Left renal pelvis (tissue), 4 donors: ENCODE results near the gene ICE1. TPM values are rescaled to one million over a fixed set of nuclear protein-coding genes. Genes with fewer than 3 reads are reported as not detected.
"Not testable (repeated sequence)": the region's sequence is repeated elsewhere in the genome, so short reads cannot be mapped to it uniquely, and the experiment has no call there.

Experiments used
- DNase-seq, 4 donors: peaks; one replicate each; pipeline ENCODE4 v3.0.0-alpha.2; 2013; ENCODE audit warnings: low read depth in 4 of 4, low spot score in 3 of 4
- polyA plus RNA-seq, 4 donors: library from polyadenylated mRNA; unstranded; fragments of 120-200 nt; gene quantifications; one replicate each; pipeline ENCODE4 v1.2.1, GENCODE V29; 2013; ENCODE audit not compliant: insufficient read length in 4 of 4

Gene ICE1
- polyA plus RNA-seq, 4 donors: 32.3 to 40.7 (median 35.5) TPM

DNA sequence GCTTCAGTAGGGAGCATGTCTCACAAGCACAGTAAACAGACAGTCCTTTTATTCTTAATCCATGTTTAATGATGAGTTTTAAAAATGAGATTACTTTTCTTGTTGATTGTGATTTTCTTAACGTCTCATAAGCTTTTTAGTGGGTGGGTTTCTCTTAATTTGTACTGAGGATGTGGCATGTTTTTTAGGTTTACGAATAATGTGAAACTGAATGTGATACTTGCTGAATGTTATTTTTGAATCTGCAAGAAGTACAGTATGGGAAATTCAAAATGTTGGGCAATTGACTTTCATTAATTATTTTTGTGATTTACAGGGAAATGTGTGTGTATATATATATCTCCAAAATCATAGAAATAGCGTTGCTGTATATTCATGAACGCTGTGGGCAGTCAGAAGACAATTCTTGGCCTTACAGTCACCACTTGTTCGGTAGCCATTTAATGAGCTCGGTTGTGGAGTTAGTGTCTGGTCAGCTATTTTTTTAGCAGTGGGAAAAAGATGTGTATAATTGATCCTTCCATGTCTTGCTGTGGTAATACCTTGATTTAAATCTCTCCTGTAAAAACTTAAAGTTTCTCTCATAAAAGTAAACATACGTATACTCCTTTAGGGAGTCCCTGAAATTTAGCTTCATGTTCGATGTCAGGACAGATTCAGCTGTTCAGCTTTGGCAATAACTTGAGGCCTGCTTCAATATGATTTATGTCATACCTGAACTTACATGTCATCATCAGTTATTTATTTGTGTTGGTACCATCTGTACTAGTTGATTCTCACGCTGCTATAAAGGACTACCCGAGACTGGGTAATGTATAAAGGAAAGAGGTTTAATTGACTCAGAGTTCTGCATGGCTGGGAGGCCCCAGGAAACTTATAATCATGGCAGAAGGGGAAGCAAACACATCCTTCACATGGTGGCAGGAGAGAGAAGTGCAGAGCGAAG lies 15.0 kb downstream of the ICE1 start:
- no peak for DNase-seq

DNA sequence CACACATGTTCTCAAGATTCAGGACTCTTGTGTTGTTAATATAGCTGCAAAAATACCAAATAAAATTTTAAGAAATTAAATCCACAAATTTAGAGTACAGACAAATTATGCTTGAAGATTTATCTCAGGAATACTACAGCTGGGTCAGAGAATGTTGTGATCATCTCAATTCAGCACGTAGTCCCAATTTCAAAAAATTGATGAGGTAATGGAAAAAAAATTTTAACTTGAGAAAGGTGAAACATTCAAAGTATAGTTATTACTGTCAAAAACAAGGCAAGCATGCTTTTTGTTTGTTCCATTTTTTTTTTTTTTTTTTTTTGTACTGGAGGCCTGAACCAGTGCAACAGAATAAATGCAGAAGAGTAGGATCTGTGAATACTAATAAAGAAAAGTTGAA lies 29.4 kb downstream of the ICE1 start:
- DNase-seq: no peak

DNA sequence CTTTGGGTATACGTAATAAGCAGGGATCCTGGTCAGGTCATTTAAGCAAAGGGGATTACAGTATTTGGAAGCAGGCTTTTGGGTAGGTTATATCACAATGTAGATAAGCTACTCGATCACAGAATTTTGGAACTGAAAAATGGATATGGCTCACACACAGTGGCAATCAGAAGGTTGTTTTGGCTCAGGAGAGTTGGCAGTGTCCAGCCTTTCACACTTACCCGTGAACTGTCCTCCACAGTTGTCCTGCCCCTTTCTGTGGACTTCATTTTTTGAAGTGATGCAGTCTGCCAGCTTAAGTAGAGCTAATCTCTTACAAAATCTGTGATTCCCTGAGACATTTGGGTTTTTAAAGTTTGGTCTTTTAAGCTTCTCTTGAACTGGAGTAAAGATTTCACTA lies 30.7 kb downstream of the ICE1 start:
- no peak for DNase-seq

DNA sequence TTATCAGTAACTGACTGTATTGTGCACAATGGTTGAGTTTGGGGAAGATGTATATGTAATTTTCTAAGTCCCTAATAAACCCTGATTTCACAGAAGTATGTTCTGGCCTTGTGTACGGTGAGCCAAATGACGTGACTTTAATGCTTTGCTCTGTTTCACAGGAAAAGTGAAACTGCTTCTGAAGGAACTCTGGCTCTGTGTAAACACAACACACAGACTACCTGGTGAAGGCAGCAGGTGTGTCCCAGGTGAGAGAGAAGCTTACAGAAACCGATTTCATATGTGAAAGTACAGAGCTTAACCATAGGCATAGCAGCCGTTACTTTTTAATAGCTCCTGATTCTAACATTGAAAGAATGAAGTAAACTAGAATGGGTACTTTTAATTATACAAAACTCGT lies 31.9 kb downstream of the ICE1 start:
- DNase-seq: no peak

DNA sequence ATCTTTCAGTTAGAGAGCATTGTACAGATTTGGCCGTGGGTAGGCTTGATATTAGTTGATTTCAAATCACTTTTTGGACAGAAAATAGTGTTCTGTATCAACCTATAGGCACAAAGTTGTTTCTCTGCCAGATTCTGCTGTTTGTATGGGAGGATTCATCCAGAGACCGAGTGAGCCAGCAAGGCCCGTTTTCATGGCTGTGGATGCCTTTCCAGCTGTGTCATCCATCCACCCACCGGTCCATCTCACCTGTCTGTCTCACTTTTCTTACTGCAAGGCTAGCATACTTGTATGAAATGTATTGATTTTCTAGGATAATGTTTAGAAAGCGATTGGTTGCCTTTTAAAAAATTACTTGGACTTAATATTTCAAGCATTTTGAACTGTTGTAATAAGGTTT lies 34.4 kb downstream of the ICE1 start:
- DNase-seq: no peak

DNA sequence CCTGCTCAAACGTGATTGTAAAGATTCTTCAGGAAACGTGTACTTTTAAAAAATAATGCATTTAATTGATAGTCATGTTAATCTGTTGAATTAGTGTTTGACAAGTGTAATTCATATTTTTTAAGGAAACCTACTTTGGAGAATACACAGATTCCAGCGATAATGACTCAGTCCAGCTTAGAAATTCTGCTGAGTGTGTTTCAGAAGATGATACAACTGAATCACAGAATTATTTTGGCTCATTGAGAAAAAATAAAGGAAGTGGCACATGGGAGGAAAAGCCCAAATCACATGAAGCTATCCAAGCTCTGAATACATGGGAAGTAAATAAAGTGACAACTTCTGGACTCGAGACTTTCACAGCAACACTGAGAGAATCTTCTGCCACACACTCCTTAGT lies 37.8 kb downstream of the ICE1 start:
- DNase-seq: no peak

DNA sequence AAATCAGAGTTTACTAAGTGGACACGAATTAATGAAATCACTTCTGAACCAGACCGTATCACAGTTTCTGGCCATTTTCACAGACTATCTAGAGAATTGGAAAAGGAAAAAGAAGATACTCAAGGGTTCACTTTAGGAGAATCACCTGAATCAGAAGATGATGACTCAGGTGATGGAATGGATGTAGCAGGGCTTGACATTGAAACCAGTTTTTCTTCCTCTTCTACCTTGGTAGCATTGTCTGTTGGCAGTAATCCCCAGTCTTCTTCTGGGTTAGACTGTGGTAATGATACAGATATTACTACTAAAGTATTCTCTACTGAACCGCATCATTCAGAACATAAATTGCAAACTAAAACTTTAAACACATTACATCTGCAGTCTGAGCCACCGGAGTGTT lies 38.5 kb downstream of the ICE1 start:
- no peak for DNase-seq

DNA sequence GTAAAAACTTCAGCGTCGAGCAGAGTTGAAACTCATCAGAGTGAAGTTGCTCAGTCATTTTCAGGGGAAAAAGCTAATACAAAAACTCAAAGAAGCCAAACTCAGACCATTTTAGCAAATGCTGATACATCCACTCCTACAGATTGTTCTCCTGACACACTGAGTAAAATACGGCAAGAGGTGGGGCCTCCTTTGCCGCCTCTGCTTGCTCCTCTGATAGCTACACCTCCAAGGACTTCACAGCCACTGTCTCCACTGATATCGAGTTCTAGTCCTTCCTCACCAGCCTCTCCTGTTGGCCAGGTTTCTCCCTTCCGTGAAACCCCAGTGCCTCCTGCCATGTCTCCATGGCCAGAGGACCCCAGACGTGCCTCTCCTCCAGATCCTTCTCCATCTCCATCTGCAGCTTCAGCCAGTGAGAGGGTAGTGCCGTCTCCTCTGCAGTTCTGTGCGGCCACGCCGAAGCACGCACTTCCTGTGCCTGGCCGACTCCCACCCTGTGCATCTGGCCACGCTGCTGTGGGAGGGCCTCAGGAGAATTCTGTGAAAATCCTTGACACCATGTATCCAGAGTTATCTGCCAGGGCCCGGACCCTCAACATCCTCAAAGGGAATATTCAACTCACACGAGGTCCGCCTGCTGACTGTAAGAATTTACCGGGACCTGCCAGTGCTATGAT lies 41.7 kb downstream of the ICE1 start:
- DNase-seq: no peak

DNA sequence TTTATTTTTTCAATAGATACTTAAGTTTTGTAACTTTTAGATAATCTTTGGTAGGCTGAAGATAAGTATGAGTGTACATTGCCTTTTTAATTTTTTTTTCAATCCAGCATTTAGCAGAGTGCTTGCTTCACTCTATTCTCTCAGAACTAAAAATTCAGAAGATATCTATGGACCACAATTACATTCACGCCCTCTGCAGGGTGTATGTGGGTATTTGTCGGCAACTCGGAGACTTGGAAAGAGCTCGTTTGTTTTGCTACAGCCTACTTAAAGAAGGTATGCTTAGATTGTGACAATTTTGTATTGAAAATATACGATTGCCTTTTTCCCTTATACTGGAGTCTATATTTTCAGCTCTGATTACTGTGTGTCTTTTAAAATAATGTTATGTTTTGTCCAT lies 43.8 kb downstream of the ICE1 start:
- DNase-seq: no peak

DNA sequence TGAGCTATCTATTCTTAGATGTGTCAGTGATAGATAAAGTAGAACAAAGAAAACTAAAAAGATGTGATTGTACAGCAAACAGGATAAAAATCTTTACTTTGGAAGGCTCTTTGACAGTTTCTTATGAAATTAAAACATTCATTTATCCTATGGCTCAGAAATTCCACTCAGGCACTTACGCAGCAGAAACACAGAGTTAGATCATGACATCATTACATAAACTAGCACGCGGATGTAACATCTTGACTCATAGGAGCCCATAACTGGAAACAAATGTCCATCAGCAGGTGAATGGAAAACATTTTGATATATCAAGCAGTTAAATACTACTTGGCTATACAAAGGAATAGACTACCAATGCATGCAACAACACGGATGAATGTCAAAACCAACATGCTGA lies 45.3 kb downstream of the ICE1 start:
- DNase-seq: no peak

DNA sequence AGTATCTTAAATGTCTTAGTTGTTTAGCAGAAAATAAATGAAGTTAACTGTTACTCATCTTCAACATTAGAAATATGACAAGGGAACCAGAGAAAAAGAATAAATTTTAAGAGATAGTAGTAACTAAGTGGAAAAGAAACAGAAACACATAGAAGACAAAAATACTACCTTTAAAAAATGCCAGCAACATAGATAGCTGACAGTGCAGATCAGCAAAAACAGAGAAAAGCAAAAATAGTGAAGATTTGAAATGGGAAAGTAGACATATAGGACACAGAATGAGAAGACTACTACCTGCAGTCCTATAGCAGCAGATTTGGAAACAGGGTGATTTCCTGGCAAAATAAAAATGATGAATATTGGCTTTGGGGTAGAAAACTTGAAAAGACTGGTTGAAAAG lies 48.5 kb downstream of the ICE1 start:
- DNase-seq: no peak

DNA sequence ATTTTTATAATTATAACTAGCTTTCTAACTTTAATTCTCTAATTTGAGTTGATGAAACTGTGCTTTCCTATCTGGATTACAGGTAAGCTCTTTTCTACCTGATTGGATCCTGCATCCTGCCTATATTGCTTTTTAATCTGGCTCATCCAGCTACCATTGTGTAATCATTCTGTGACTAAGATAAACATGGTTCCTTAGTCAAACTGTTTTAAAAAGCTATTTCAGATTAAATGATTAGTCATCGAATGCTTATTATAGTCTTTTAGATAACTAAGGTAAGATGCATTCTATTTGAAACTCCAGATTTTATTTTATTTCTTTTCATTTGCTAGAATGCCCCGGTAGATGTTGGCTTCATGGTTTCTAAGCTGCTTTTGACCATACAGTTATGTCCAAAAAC lies 50.7 kb downstream of the ICE1 start:
- no peak for DNase-seq

DNA sequence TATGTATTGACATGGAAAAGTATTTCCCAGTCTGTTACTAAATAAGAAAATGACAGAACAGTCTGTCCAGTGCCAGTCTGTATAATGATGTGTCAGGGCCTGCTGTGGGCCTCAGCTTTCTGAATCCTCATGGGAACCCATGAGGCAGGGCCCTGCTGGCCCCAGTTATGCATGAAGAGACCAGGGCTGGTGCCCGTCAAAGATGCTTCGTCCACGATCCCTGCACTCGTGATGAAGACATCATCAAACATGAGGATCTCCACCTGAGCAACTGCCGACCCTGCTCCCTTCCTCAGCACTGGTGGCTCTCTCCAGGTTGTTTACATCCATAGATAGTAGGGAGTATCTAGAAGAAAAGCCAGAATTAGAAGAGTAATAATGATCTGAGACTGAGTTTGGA lies 52.5 kb downstream of the ICE1 start:
- no peak for DNase-seq

DNA sequence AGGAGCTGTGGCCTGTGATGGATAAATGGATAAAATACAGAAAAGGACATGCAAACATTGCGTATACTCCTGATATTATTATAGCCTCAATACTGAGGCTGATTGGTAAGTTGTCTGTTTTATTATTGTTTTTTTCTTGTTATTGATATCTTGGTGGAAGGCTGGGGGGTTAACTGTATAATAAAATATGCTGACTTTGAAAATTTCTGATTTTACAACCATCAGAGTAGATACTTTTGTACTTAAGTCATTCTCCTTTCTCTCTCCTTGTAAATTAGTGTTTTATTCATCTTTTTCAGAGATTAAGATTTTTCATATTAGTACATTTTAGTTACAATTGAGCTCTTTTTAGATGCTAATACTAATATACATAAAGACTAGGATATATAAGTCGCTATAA lies 53.5 kb downstream of the ICE1 start:
- DNase-seq: no peak

DNA sequence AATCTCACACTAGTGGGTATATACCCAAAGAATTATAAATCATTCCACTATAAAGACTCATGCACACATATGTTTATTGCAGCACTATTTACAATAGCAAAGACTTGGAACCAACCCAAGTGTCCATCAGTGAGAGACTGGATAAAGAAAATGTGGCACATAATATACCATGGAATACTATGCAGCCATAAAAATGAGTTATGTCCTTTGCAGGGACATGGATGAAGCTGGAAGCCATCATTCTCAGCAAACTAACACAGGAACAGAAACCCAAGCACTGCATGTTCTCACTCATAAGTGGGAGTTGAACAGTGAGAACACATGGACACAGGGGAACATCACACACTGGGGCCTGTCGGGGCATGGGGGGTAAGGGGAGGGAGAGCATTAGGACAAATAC lies 57.1 kb downstream of the ICE1 start:
- not testable (repeated sequence) for DNase-seq

DNA sequence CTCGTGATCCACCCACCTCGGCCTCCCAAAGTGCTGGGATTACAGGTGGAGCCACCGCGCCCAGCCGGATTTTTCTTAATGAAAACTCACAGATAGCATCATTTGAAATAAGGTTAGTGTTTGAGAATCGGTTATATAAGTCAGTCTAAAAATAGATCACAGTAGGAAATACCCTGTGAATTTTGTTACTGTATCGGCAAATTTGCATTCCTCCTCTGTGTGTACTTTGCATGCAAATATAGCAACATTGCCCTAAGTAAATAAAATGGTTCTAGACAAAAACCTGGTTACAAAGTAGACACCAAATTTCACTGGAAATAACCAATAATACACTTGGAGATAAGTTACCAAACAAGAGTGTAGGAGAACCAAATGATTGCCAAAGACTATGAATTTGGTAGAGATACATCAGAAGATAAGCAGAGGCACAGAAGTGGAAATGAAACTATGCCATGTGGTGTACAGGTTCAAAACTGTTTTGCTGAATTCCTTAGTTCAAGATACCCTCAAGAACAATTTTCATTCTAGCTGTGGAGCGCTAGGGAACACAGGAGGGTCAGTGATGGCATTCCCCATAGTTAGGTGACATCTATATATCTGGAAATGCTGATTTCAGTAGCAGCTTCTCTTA lies 58.1 kb downstream of the ICE1 start:
- no peak for DNase-seq

DNA sequence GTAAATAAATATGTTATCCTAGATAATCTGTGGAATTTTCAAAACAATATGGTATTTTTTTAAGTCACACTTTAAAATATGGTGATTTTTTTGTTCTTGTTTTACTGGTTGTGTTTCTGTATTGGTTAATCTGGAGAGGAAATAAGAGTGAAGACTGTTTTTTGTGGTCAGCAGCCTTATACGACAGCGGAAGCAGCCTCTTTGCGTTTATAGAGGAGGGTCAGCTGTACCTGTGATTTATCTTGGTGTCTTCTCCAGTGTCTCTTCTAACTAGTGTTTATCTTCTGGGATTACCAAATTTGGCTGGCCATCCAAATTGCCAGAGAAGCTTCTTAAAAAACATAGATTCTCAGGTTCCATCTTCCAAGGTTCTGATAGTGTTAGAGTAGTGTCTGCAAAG lies 58.7 kb downstream of the ICE1 start:
- DNase-seq: no peak

DNA sequence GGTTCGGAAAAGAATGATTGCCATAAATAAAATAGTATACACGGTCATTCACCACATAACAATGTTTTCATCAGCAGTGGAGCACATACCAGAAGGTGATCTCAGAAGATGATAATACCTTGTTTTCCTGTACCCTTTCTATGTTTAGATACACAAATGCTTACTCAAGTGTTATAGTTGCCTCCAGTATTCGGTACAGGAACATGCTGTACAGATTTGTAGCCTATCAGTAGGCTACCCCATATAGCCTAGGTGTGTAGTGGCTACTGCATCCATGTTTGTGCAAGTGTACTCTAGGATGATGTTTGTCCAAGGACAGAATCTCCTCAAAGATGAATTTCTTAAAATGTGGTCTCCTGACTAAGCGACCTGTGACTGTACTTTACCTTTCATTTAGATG lies 59.2 kb downstream of the ICE1 start:
- DNase-seq: no peak

DNA sequence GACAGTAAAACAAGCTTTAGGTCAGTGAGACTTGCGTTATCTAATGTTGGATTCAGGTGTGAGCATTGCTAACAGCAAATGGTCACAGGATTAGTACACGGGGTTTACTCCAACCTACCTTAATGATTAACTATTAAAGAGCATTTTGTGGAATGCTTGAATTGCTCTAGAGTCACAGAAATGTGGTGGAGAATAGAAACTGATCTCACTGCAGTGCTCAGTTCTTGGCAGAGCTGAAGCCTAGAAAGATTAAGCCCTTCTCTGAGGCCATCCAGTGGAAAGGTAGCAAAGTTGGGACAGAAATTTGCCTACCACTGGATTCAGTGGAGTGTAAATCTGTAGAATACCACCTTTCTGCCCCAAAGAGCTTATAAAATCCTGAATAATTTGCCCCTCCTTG lies 60.9 kb downstream of the ICE1 start:
- no peak for DNase-seq

DNA sequence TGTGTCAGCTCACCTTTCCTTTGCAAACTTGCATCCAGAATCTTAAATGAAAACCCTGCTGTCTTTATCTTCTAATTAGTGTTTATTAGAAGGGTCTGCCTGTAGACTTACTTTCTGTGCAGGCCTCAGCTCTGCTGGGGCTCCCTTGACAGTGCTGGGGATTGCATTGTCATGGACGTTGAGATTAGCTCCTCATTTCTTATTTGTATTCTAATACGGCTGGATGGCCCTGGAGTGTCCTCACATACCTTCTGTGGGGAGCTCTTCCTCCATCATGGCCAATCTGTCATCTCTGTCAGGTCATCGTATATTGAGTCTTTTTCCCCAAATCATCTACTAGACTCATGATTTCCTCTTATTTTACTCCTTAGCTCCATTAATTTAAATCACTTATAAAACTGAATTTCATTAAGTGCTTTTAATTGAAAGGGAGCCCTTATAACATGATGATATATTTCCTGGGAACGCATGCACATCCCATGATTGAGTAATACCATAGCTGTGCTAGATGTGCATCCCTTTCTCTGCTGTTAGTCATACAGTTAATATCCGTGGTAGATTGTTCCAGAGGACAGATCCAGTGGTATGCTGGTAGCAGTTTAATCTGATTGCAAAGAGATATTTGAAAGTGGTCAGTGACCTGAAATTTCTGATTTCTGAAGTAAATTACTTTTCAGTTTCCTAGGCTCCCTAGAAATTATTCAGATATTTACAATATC lies 61.6 kb downstream of the ICE1 start:
- no peak for DNase-seq

DNA sequence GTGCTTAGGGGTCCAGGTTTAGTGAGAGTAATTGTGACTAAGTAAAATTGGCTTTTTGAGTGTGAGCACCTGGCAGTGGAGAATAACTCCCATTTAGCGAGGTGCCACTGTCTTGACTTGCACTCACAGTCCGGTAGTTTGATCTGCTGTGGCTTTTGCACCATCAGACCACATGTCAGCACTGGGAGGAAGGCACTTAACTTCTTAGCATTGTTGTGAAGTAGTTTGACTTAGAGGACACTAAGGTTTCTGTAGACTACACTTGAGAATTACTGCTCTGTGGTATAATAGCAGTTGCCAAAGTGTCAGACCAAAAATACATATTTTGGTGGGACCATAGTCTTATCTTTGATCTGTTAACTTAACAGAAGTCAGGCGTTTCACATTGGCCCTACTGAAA lies 63.6 kb downstream of the ICE1 start:
- DNase-seq: no peak
